H1 (cell line): Measurements from ENCODE around the gene PPP2R3A. TPM values are rescaled to one million over a fixed set of nuclear protein-coding genes. Genes with fewer than 3 reads are reported as not detected.

Experiments
- CTCF ChIA-PET: fragments of 300-600 bp; sonication (Branson Sonifier 250); formaldehyde crosslinking; loops from one replicate; lab custom pipeline; 2021; ENCODE audit not compliant: partially characterized antibody; lab: Charles Lee
- POLR2A ChIA-PET: fragments of 300-600 bp; sonication (Branson Sonifier 250); formaldehyde crosslinking; loops from one replicate; lab custom pipeline; 2021; ENCODE audit warnings: inconsistent platforms; ENCODE audit not compliant: partially characterized antibody; lab: Charles Lee
- DNase-seq, 2 experiments: peaks; one replicate each; pipeline versions ENCODE4 v3.0.0 to v3.0.0-alpha.2; 2010 to 2022; ENCODE audit warnings: low spot score in 2 of 2, low read depth in 1 of 2, mixed read lengths in 1 of 2
- FAIRE-seq: peaks from 2 replicates; lab custom pipeline; 2011; peaks lifted over from hg19 to GRCh38; lab: Jason Lieb, UNC
- H2AFZ ChIP-seq: 2 replicates; pipeline ENCODE4 v1.8.1; 2012; ENCODE audit warnings: low read length, inconsistent platforms
- H2AK5ac ChIP-seq: 2 replicates; pipeline ENCODE4 v1.6.1; 2013; ENCODE audit warnings: low read depth, low read length
- H2BK120ac ChIP-seq: replicated peaks from 2 replicates; pipeline ENCODE3; 2013; ENCODE audit warnings: low read depth, low read length, inconsistent platforms
- H2BK12ac ChIP-seq: 2 replicates; pipeline ENCODE4 v1.6.1; 2013; ENCODE audit warnings: low read depth, low read length
- H2BK15ac ChIP-seq: 2 replicates; pipeline ENCODE4 v1.6.1; 2013; ENCODE audit warnings: low read length
- H2BK20ac ChIP-seq: 2 replicates; pipeline ENCODE4 v1.6.1; 2013; ENCODE audit warnings: low read length
- H2BK5ac ChIP-seq: 2 replicates; pipeline ENCODE4 v1.6.1; 2013; ENCODE audit warnings: low read depth, low read length
- H3K14ac ChIP-seq: 2 replicates; pipeline ENCODE4 v1.6.1; 2013; ENCODE audit warnings: inconsistent platforms; ENCODE audit not compliant: insufficient read length
- H3K18ac ChIP-seq: 2 replicates; pipeline ENCODE4 v1.6.1; 2013; ENCODE audit warnings: low read length; ENCODE audit errors: extremely low read depth
- H3K23ac ChIP-seq: 2 replicates; pipeline ENCODE4 v1.6.1; 2013; ENCODE audit warnings: inconsistent platforms; ENCODE audit not compliant: insufficient read length
- H3K23me2 ChIP-seq: 2 replicates; pipeline ENCODE4 v1.6.1; 2013; ENCODE audit warnings: low read depth, low read length
- H3K27ac ChIP-seq: 2 replicates; pipeline ENCODE4 v1.6.1; 2011; ENCODE audit warnings: low read depth, low read length, inconsistent platforms
- H3K27me3 ChIP-seq, 4 experiments: replicated peaks in 1 of 4; 1 replicate in 1 of 4; 2 replicates in 3 of 4; pipeline versions ENCODE4 v1.6.1 to v1.8.1; 2011 to 2013; ENCODE audit warnings: low read length in 3 of 4, mild to moderate bottlenecking in 3 of 4, inconsistent platforms in 2 of 4, mixed read lengths in 2 of 4, moderate library complexity in 1 of 4; ENCODE audit not compliant: control insufficient read depth in 3 of 4, insufficient read depth in 3 of 4; ENCODE audit errors: extremely low read depth in 1 of 4
- H3K36me3 ChIP-seq, 4 experiments: 2 replicates each; pipeline versions ENCODE4 v1.6.1 to v1.8.1; 2011 to 2013; ENCODE audit warnings: mild to moderate bottlenecking in 4 of 4, low read length in 3 of 4, moderate library complexity in 2 of 4, control low read depth in 1 of 4, inconsistent platforms in 1 of 4; ENCODE audit not compliant: insufficient read depth in 4 of 4, control insufficient read depth in 2 of 4
- H3K4ac ChIP-seq: replicated peaks from 2 replicates; pipeline ENCODE3; 2013; ENCODE audit warnings: low read length, low read depth, mixed read lengths, inconsistent platforms; ENCODE audit not compliant: insufficient read length
- H3K4me1 ChIP-seq, 4 experiments: replicated peaks in 1 of 4; 1 replicate in 1 of 4; 2 replicates in 3 of 4; pipeline versions ENCODE4 v1.6.1 to v1.8.1; 2011 to 2013; ENCODE audit warnings: low read length in 3 of 4, inconsistent platforms in 2 of 4, mixed read lengths in 1 of 4; ENCODE audit not compliant: insufficient read depth in 4 of 4, control insufficient read depth in 3 of 4
- H3K4me2 ChIP-seq, 2 experiments: 2 replicates each; pipeline versions ENCODE4 v1.6.1 to v1.8.1; 2011 to 2013; ENCODE audit warnings: low read depth in 2 of 2, low read length in 2 of 2, control low read depth in 1 of 2, inconsistent platforms in 1 of 2, mild to moderate bottlenecking in 1 of 2; ENCODE audit not compliant: insufficient read depth in 1 of 2
- H3K4me3 ChIP-seq, 4 experiments: fragments of 200-600, 300-600 bp in 1 of 4; sonication (generic), shearing (Covaris generic), sonication (Bioruptor Twin) in 1 of 4; 2 replicates each; pipeline versions ENCODE4 v1.5.1 to v1.8.1; 2011 to 2016; ENCODE audit warnings: low read length in 4 of 4, low read depth in 3 of 4, control low read depth in 2 of 4, inconsistent platforms in 2 of 4, mild to moderate bottlenecking in 2 of 4, mixed read lengths in 1 of 4, moderate library complexity in 1 of 4; ENCODE audit not compliant: insufficient read depth in 2 of 4; ENCODE audit errors: extremely low read depth in 1 of 4
- H3K56ac ChIP-seq: replicated peaks from 2 replicates; pipeline ENCODE3; 2013; ENCODE audit warnings: low read depth, mild to moderate bottlenecking, mixed read lengths, low read length, inconsistent platforms; ENCODE audit not compliant: insufficient read length
- H3K79me1 ChIP-seq: 2 replicates; pipeline ENCODE4 v1.6.1; 2013; ENCODE audit warnings: low read depth, low read length, control low read depth
- H3K79me2 ChIP-seq, 2 experiments: 2 replicates each; pipeline versions ENCODE4 v1.6.1 to v1.8.1; 2012 to 2013; ENCODE audit warnings: low read length in 2 of 2, mild to moderate bottlenecking in 2 of 2, inconsistent platforms in 1 of 2; ENCODE audit not compliant: insufficient read depth in 2 of 2, control insufficient read depth in 1 of 2
- H3K9ac ChIP-seq, 4 experiments: replicated peaks in 1 of 4; 1 replicate in 1 of 4; 2 replicates in 3 of 4; pipeline versions ENCODE4 v1.6.1 to v1.8.1; 2011 to 2013; ENCODE audit warnings: low read depth in 3 of 4, low read length in 3 of 4, control low read depth in 2 of 4, mild to moderate bottlenecking in 2 of 4, moderate library complexity in 2 of 4, inconsistent platforms in 1 of 4; ENCODE audit errors: extremely low read depth in 1 of 4
- H3K9me3 ChIP-seq, 2 experiments: 2 replicates each; pipeline versions ENCODE4 v1.6.1 to v1.8.1; 2012 to 2013; ENCODE audit warnings: mild to moderate bottlenecking in 2 of 2, moderate library complexity in 2 of 2, control low read depth in 1 of 2, inconsistent platforms in 1 of 2, low read depth in 1 of 2, low read length in 1 of 2, mixed read lengths in 1 of 2; ENCODE audit not compliant: insufficient read depth in 2 of 2
- H4K20me1 ChIP-seq, 2 experiments: replicated peaks in 1 of 2; 2 replicates each; pipeline versions ENCODE3 to v1.8.1; 2011 to 2013; ENCODE audit warnings: inconsistent platforms in 2 of 2, low read length in 2 of 2, mild to moderate bottlenecking in 1 of 2; ENCODE audit not compliant: insufficient read depth in 2 of 2, control insufficient read depth in 1 of 2
- H4K5ac ChIP-seq: 2 replicates; pipeline ENCODE4 v1.6.1; 2013; ENCODE audit warnings: low read length, low read depth, mixed read lengths, inconsistent platforms; ENCODE audit not compliant: insufficient read length
- H4K8ac ChIP-seq: 2 replicates; pipeline ENCODE4 v1.8.0; 2013; ENCODE audit warnings: mild to moderate bottlenecking, moderate library complexity, low read length, inconsistent platforms; ENCODE audit not compliant: insufficient read depth; ENCODE audit errors: extremely low read depth
- H4K91ac ChIP-seq: replicated peaks from 2 replicates; pipeline ENCODE3; 2013; ENCODE audit warnings: low read length, mixed read lengths, inconsistent platforms; ENCODE audit not compliant: insufficient read length
- BCL11A ChIP-seq, 2 experiments: IDR thresholded peaks; one replicate each; pipeline ENCODE4 v1.6.1; 2011; ENCODE audit warnings: low read depth in 2 of 2, low read length in 2 of 2, mild to moderate bottlenecking in 2 of 2
- CHD2 ChIP-seq: IDR thresholded peaks from 2 replicates; pipeline ENCODE4 v1.6.1; 2012; ENCODE audit warnings: low read length, improper control_type of control experiment
- CREB1 ChIP-seq: IDR thresholded peaks from 2 replicates; pipeline ENCODE4 v1.6.1; 2012; ENCODE audit warnings: inconsistent platforms
- EGR1 ChIP-seq: IDR thresholded peaks from 2 replicates; pipeline ENCODE4 v1.6.1; 2011; ENCODE audit warnings: low read depth, low read length, borderline replicate concordance
- FOSL1 ChIP-seq: IDR thresholded peaks from 2 replicates; pipeline ENCODE4 v1.6.1; 2011; ENCODE audit warnings: mild to moderate bottlenecking, low read depth, low read length, moderate library complexity; ENCODE audit not compliant: insufficient read depth
- GTF2F1 ChIP-seq: IDR thresholded peaks from 2 replicates; pipeline ENCODE4 v1.6.1; 2012; ENCODE audit warnings: low read depth, low read length, improper control_type of control experiment, borderline replicate concordance
- KDM4A ChIP-seq: IDR thresholded peaks from one replicate; pipeline ENCODE4 v1.7.1; 2012; ENCODE audit warnings: low read depth, mild to moderate bottlenecking, moderate library complexity, low read length, inconsistent platforms; ENCODE audit not compliant: severe bottlenecking
- MAFK ChIP-seq: IDR thresholded peaks from 2 replicates; pipeline ENCODE4 v1.6.1; 2012; ENCODE audit warnings: low read depth, mild to moderate bottlenecking, improper control_type of control experiment, low read length
- SP4 ChIP-seq: IDR thresholded peaks from 2 replicates; pipeline ENCODE4 v1.6.1; 2012; ENCODE audit warnings: low read length, inconsistent platforms
- TAF1 ChIP-seq: IDR thresholded peaks from 2 replicates; pipeline ENCODE4 v1.6.1; 2011; ENCODE audit warnings: mild to moderate bottlenecking, low read depth, low read length
- WGBS, 2 experiments: shearing (Covaris generic) in 1 of 2; methylation state at CpG; one replicate each; pipeline versions ENCODE4 v1.1.6 to v1.1.7; 2013 to 2015; ENCODE audit warnings: low lambda C conversion rate in 2 of 2, mixed read lengths in 2 of 2, inconsistent platforms in 1 of 2, low coverage in 1 of 2, missing lambda C conversion rate in 1 of 2; ENCODE audit not compliant: insufficient replicate concordance in 2 of 2, insufficient coverage in 1 of 2, insufficient read length in 1 of 2; ENCODE audit errors: extremely low coverage in 1 of 2, missing lambda C conversion rate in 1 of 2; 5-methylcytosine and 5-hydroxymethylcytosine counted together
- polyA plus RNA-seq, 7 experiments: library from polyadenylated mRNA; depleted of rRNA in 3 of 7; stranded (reverse) in 5 of 7; unstranded in 2 of 7; fragments of >200 nt in 5 of 7; fragments of 200-250 nt in 2 of 7; gene quantifications; 1 replicate in 5 of 7; 2 replicates in 1 of 7; 4 replicates in 1 of 7; pipeline versions ENCODE4 v1.2.1 to v1.2.3, GENCODE V29; 2011 to 2013; ENCODE audit warnings: missing spikeins in 2 of 7, mixed read lengths in 2 of 7
- total RNA-seq: library from RNA; stranded (reverse); fragmentation: NEBNext Ultra II Directional; extraction: Animal tissue kit (Norgen Biotek cat#: 25700); gene quantifications from 2 replicates; pipeline ENCODE4 v1.2.1, GENCODE V29; 2021
- TF ChIP-seq, protein P1 (sequence below): IDR thresholded peaks from 2 replicates; pipeline ENCODE4 v1.6.1; 2012; ENCODE audit warnings: low read length, inconsistent platforms
- TF ChIP-seq, protein P2 (sequence below): IDR thresholded peaks from 2 replicates; pipeline ENCODE4 v1.6.1; 2011; ENCODE audit warnings: low read length, improper control_type of control experiment

The PPP2R3A gene
- total and polyA plus RNA-seq, 2 of the 8 experiments (the other 6 are each of a cell fraction or from before 2014, with no cell fraction given): 4.1 to 15.2 TPM

DNA sequence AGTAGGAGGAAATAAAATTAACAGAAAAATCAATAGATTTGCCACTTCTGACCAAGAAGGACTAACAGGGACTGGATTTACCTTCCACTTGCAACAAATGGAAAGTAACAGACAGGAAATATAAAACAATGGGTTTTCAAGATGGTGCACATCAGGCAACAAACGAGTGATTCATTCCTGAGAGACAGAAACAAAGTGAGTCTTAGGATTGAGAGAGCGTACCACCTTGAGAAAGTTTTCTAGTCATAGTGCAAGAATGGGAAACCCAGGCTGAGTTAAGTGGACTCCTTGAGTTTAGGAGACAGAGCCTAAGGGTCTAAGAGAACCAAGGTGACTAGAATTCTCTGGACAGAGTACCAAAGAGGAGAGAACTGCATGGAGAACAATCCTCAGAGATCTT lies 101.7 kb downstream of the PPP2R3A start:
- Histone ChIP-seq H2BK15ac (no peak overlapping the region), H3K4me1 (no peaks in the 10 kb centered on the region), H4K8ac (no peak overlapping the region), H4K5ac (no peak overlapping the region), H3K56ac (no peak overlapping the region), H2AK5ac (no peak overlapping the region), H3K14ac (no peak overlapping the region), H3K27me3 (no peaks in the 10 kb centered on the region), H2BK120ac (no peak overlapping the region), H4K20me1 (no peaks in the 10 kb centered on the region), H2BK20ac (no peak overlapping the region), H2BK5ac (no peak overlapping the region), H3K9me3 (no peaks in the 10 kb centered on the region), H3K27ac (no peak overlapping the region), H3K36me3 (peaks cover 0 to 6% (median 0%) of the 10 kb centered on the region in 4 experiments; a peak in 1 of 8 replicates), H4K91ac (no peak overlapping the region), H3K79me2 (no peaks in the 10 kb centered on the region), H3K4ac (no peak overlapping the region), H2AFZ (no peak overlapping the region), H3K4me3 (no peak overlapping the region), H3K23me2 (no peaks in the 10 kb centered on the region), H3K23ac (no peak overlapping the region), H3K4me2 (no peak overlapping the region), H3K79me1 (no peaks in the 10 kb centered on the region), H3K9ac (no peak overlapping the region), H3K18ac (no peak overlapping the region), H2BK12ac (no peak overlapping the region)
- CTCF ChIA-PET: no interaction called here
- DNase-seq (no peak), FAIRE-seq (no peak)
- WGBS, 2 experiments: 89% methylated on average over 2 of the region's 2 CpGs; no CpG with 5 or more reads in 1 of the 2 experiments
- POLR2A ChIA-PET: interaction anchor here (0.5 kb wide), 1 partner anchor 19 kb away, joined by 4 read pairs; no protein-coding TSS in a partner anchor
- TF ChIP-seq EGR1 (no peak), KDM4A (no peak), CREB1 (no peak), SP4 (no peak), FOSL1 (no peak), BCL11A (IDR thresholded peaks at IDR 0.05; ENCODE audit: low read depth in 2 of 2, low read length in 2 of 2) (no peak), TAF1 (no peak), GTF2F1 (no peak), MAFK (no peak), CHD2 (no peak)
- TF ChIP-seq, protein P1, sequence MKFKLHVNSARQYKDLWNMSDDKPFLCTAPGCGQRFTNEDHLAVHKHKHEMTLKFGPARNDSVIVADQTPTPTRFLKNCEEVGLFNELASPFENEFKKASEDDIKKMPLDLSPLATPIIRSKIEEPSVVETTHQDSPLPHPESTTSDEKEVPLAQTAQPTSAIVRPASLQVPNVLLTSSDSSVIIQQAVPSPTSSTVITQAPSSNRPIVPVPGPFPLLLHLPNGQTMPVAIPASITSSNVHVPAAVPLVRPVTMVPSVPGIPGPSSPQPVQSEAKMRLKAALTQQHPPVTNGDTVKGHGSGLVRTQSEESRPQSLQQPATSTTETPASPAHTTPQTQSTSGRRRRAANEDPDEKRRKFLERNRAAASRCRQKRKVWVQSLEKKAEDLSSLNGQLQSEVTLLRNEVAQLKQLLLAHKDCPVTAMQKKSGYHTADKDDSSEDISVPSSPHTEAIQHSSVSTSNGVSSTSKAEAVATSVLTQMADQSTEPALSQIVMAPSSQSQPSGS: no peak
- TF ChIP-seq, protein P2, sequence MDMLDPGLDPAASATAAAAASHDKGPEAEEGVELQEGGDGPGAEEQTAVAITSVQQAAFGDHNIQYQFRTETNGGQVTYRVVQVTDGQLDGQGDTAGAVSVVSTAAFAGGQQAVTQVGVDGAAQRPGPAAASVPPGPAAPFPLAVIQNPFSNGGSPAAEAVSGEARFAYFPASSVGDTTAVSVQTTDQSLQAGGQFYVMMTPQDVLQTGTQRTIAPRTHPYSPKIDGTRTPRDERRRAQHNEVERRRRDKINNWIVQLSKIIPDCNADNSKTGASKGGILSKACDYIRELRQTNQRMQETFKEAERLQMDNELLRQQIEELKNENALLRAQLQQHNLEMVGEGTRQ: no peak
